ENCODE measurements around the gene TNKS2. TPM values are rescaled to one million over a fixed set of nuclear protein-coding genes. Genes with fewer than 3 reads are reported as not detected.

Gene TNKS2
- total RNA-seq, 1 experiment from 2014 or later: 48.3 TPM

DNA sequence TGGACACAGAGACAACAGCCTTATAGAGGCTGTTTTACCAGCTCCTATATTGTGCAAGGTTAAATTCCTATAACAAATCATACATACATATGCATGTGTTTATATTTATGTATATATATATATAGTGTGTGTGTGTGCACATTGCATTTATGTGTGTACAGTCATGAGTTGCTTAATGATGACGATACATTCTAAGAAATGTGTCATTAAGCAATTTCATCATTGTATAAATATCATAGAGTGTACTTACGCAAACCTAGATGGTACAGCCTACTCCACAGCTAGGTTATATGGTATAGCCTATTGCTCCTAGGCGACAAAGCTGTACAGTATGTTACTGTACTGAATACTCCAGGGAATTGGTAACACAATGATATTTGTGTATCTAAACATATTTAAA lies 30.1 kb upstream of the TNKS2 start:
- no peak overlapping the region for H3K27ac Mint-ChIP-seq (ENCODE audit: low read depth, unreplicated experiment)
- no TSS peak for BruUV-seq (replicated peaks)
- TF ChIP-seq, protein P1, sequence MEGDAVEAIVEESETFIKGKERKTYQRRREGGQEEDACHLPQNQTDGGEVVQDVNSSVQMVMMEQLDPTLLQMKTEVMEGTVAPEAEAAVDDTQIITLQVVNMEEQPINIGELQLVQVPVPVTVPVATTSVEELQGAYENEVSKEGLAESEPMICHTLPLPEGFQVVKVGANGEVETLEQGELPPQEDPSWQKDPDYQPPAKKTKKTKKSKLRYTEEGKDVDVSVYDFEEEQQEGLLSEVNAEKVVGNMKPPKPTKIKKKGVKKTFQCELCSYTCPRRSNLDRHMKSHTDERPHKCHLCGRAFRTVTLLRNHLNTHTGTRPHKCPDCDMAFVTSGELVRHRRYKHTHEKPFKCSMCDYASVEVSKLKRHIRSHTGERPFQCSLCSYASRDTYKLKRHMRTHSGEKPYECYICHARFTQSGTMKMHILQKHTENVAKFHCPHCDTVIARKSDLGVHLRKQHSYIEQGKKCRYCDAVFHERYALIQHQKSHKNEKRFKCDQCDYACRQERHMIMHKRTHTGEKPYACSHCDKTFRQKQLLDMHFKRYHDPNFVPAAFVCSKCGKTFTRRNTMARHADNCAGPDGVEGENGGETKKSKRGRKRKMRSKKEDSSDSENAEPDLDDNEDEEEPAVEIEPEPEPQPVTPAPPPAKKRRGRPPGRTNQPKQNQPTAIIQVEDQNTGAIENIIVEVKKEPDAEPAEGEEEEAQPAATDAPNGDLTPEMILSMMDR (IDR thresholded peaks at IDR 0.05; ENCODE audit: unreplicated experiment): no peak
- H3K9me3 Mint-ChIP-seq (ENCODE audit: unreplicated experiment): no peaks in the 10 kb centered on the region
- ChIA-PET POLR2A (interaction anchor here (0.7 to 2.3 kb wide), 6 partner anchors 13 to 140 kb away, joined by 3 to 9 read pairs (median 3); partner anchors contain the start of gene TNKS2), CTCF (interaction anchor here (0.6 to 1.7 kb wide), 3 partner anchors 9 to 144 kb away, joined by 3 to 5 read pairs (median 4); no protein-coding TSS in a partner anchor)
- no peaks in the 10 kb centered on the region for H3K36me3 Mint-ChIP-seq (ENCODE audit: insufficient read depth, unreplicated experiment)
- no peak overlapping the region for H3K4me3 Mint-ChIP-seq (ENCODE audit: unreplicated experiment)
- intact Hi-C loops (cut with micrococcal nuclease): loop anchor here (10.0 kb wide), 1 partner anchor 77 kb away; no protein-coding TSS in a partner anchor
- peak; percentile 53 for DNase-seq (ENCODE audit: unreplicated experiment)
- H3K27me3 Mint-ChIP-seq (ENCODE audit: insufficient read depth, unreplicated experiment): peaks cover 17% of the 10 kb centered on the region
- no peaks in the 10 kb centered on the region for H3K4me1 Mint-ChIP-seq (ENCODE audit: insufficient read depth, unreplicated experiment)

DNA sequence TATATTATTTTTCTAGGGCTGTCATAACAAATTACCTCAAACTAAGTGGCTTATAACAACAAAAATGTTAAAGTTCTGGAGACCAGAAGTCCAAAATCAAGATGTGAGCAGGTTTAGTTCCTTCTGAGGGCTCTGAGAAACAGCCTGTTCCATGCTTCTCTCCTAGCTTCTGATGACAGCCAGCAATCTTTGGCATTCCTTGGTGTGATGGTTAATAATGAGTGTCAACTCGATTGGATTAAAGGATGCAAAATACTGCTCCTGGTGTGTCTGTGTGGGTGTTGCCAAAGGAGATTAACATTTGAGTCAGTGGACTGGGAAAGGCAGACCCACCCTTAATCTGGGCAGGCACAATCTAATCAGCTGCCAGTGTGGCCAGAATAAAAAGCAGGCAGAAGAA lies 26.3 kb upstream of the TNKS2 start:
- TF ChIP-seq, protein P1 (IDR thresholded peaks at IDR 0.05; ENCODE audit: unreplicated experiment): no peak
- CTCF ChIA-PET: no interaction called here
- Mint-ChIP-seq H3K4me1 (ENCODE audit: insufficient read depth, unreplicated experiment) (no peaks in the 10 kb centered on the region), H3K27me3 (ENCODE audit: insufficient read depth, unreplicated experiment) (peaks cover 23% of the 10 kb centered on the region), H3K9me3 (ENCODE audit: unreplicated experiment) (no peaks in the 10 kb centered on the region), H3K4me3 (ENCODE audit: unreplicated experiment) (no peak overlapping the region), H3K27ac (ENCODE audit: low read depth, unreplicated experiment) (no peak overlapping the region), H3K36me3 (ENCODE audit: insufficient read depth, unreplicated experiment) (no peaks in the 10 kb centered on the region)
- no TSS peak for BruUV-seq (replicated peaks)
- no peak for DNase-seq (ENCODE audit: unreplicated experiment)
- POLR2A ChIA-PET: interaction anchor here (0.8 kb wide), 1 partner anchor 27 kb away, joined by 3 read pairs; no protein-coding TSS in a partner anchor
- intact Hi-C loops (cut with micrococcal nuclease): no loop called here

DNA sequence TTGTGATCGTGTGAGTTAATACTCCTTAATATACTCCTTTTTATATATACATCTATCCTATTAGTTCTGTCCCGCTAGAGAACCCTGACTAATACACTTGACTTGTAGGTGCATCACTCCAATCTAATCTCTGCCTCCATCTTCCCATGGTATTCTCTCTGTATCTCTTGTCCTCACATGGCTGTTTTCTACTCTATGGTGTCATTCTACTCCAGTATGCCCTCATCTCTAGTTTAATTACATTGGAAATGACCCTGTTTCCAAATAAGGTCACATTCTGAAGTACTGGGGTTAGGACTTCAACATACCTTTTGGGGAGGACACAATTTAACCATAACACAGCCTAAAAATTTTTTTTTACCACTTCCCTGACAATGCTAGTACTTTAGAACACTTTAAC lies 25.8 kb upstream of the TNKS2 start:
- no peaks in the 10 kb centered on the region for H3K4me1 Mint-ChIP-seq (ENCODE audit: insufficient read depth, unreplicated experiment)
- BruUV-seq (replicated peaks): no TSS peak
- no peak overlapping the region for H3K27ac Mint-ChIP-seq (ENCODE audit: low read depth, unreplicated experiment)
- no peaks in the 10 kb centered on the region for H3K36me3 Mint-ChIP-seq (ENCODE audit: insufficient read depth, unreplicated experiment)
- POLR2A ChIA-PET: interaction anchor here (0.7 kb wide), 1 partner anchor 42 kb away, joined by 5 read pairs; no protein-coding TSS in a partner anchor
- intact Hi-C loops (cut with micrococcal nuclease): no loop called here
- peaks cover 23% of the 10 kb centered on the region for H3K27me3 Mint-ChIP-seq (ENCODE audit: insufficient read depth, unreplicated experiment)
- H3K9me3 Mint-ChIP-seq (ENCODE audit: unreplicated experiment): no peaks in the 10 kb centered on the region
- H3K4me3 Mint-ChIP-seq (ENCODE audit: unreplicated experiment): no peak overlapping the region
- CTCF ChIA-PET: no interaction called here
- TF ChIP-seq, protein P1 (IDR thresholded peaks at IDR 0.05; ENCODE audit: unreplicated experiment): no peak
- DNase-seq (ENCODE audit: unreplicated experiment): no peak

DNA sequence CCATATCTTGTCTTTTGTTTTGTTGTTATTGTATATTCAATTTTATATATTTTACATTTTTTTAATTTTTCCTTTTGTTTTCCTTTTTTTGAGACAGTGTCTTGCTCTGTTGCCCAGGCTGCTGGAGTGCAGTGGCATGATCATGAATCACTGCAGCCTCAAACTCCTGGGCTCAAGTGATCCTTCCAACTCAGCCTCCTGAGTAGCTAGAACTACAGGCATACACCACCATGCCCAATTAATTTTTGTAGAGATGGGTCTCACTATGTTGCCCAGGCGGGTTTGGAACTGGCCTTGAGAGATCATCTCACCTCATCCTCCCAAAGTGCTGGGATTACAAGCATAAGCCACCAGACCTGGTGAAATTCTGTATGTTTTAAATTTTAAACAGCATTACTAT lies 25.4 kb upstream of the TNKS2 start:
- H3K4me1 Mint-ChIP-seq (ENCODE audit: insufficient read depth, unreplicated experiment): no peaks in the 10 kb centered on the region
- H3K9me3 Mint-ChIP-seq (ENCODE audit: unreplicated experiment): no peaks in the 10 kb centered on the region
- H3K4me3 Mint-ChIP-seq (ENCODE audit: unreplicated experiment): no peak overlapping the region
- ChIA-PET CTCF (no interaction called here), POLR2A (interaction anchor here (0.7 to 4.0 kb wide), 2 partner anchors 26 to 42 kb away, joined by 5 to 19 read pairs; partner anchors contain the start of gene TNKS2)
- H3K36me3 Mint-ChIP-seq (ENCODE audit: insufficient read depth, unreplicated experiment): no peaks in the 10 kb centered on the region
- H3K27me3 Mint-ChIP-seq (ENCODE audit: insufficient read depth, unreplicated experiment): peaks cover 23% of the 10 kb centered on the region
- intact Hi-C loops (cut with micrococcal nuclease): no loop called here
- DNase-seq (ENCODE audit: unreplicated experiment): no peak
- no TSS peak for BruUV-seq (replicated peaks)
- no peak overlapping the region for H3K27ac Mint-ChIP-seq (ENCODE audit: low read depth, unreplicated experiment)
- TF ChIP-seq, protein P1 (IDR thresholded peaks at IDR 0.05; ENCODE audit: unreplicated experiment): no peak
